Measurements from ENCODE around the gene RASGRP1.
A peak's percentile ranks its signal among the peaks of the same experiment; 100 is the strongest.

The RASGRP1 gene

DNA sequence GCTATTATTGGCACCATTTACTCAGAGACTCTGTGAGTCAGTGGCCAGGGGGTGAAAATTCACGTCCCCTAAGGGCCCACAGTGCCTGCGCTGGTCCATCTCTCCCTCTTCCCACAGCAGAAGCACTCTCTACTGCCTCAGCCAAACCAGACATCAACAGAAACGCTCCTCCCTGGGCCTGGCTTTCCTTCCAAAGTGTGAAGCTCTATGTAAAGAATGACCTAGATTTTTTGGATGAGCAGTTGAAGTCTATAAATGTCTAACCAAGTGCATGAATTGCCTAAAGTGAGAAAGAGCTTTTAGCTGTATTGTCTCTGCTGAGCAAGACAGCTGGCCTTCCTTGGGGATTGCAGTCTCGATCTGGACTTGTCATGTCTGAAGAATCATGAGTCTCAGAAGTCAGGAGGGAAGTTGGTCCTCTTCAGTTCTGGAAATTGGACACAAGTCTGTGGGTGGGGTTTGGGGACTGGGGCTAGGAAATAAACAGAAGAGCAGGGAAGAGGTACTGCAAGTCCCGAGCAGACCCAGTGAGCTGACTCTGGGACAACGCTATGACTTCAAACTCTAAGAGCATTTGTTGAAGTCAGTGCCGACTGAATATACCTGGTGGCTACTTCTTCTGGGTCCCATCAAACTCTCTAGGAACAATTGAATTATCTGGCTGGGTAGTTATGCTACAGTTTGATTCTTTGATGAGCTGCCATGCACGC, 29.0 kb downstream of the RASGRP1 start:
- DNase-seq (ENCODE audit: low spot score): no peak

DNA sequence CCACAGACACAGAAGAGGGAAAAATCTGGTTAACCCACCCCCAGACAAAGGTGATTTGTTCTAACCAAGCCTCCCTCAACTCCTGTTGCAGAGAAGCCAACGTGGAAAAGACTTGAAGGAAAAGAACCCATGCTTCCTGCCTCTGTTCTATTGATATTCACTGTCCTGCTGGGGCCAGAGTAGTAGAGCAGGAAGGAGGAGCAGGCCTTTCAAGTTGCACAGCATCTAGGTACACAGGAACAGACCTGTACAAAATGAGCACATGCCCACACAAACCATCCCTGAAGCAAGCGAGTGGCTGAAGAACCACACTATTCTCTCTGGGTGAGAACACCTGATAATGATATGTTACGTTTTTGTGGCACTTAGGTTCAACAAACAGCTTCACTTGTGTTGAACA, 29.9 kb downstream of the RASGRP1 start:
- DNase-seq (ENCODE audit: low spot score): no peak

DNA sequence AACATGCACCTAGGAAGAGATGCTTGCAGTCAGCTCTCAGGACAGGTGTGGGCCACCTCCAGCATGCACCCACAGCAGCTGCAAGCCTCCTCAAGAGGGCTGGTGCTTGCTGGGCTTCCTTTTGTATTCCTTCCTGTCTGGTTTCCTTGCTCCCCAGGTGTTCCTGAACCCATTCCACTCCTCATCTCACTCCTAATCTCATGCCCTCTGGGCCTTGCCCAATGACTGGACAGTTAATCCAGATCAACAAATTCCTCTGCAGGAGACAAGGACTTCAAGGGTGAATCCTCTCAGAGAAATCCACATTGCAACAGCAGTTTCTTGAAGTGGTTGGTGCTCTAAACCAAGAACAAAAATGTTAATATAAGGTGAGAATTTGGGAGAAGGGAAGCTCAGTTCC, 30.7 kb downstream of the RASGRP1 start:
- no peak for DNase-seq (ENCODE audit: low spot score)

DNA sequence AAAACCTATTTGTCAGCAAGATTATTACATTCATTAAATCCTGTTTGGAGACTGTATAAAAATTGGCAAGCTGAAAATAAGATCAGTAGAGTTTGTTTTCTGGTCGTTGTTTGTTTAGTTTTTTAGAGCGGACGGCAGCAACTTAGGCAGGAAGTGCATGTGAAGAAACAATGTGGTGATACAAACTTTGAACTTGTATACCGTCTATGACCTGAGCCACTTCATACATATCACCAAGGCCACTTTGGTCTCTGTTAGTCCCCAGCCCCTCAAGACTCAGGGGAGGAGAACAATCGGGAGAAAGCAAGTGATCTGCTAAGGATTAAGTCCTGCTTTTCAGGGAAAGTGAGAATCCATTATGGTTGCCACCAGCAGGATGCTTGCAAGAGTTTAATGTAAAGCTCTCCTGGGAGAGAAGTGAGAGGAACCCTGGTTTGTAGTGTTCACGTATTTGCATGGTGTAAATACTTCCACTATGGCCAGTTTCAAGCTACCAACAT, 31.1 kb downstream of the RASGRP1 start:
- DNase-seq (ENCODE audit: low spot score): no peak

DNA sequence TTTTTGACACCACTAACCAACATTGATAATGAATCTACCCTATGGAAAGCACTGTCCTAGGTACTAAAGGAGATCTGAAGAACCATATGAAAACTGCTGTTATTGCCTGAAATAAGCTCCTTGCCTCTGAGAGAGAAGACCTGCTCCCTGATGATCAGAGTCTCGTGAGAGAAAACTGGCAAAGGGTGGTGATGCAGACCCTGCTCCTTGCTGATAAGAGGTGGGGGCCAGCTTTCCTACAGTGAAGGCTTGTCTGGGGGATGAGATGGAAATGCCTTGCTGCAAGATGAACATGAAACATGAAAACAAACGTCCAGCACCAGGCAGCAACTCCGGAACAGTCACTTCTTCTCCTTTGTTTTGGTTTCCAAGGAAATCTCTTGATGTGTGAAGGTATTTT, 31.9 kb downstream of the RASGRP1 start:
- DNase-seq (ENCODE audit: low spot score): no peak

DNA sequence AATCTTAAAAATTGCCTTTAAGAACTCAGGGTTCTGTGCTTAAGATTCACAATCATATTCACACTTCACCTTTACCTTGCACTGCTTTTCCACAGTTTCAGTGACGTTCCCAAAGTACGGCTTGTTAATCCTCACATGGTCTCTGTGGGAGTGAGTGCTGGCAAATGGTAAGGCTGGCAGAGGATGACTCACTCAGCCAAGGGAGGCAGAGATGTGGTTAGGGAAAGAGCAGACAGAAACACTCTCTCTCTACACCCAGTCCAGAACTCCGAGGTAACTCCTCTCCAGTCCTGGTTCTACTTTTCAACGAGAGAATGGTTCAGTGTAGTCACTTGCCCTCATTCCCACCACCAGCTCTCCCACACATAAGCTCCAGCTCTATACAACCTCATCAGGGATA, 33.1 kb downstream of the RASGRP1 start:
- DNase-seq (ENCODE audit: low spot score): peak; percentile 17

DNA sequence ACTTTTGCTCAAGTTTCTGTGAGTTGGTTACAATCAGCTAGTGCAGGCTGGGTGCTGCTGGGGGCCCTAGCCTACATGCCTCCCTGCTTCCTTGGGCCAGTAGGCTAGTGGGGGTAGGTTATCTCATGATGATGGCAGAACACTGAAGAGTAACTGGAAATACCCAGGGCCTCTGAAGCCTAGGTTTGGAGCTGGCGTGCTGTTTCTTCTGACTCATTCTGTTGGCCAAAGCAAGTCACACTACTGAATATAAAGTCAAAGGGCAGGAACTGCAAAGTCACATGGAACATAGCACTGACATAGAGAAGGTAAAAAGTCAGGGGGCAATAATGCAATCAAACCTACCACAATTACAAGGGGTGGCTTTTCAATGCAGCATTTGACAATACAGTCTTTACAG, 34.5 kb downstream of the RASGRP1 start:
- no peak for DNase-seq (ENCODE audit: low spot score)

DNA sequence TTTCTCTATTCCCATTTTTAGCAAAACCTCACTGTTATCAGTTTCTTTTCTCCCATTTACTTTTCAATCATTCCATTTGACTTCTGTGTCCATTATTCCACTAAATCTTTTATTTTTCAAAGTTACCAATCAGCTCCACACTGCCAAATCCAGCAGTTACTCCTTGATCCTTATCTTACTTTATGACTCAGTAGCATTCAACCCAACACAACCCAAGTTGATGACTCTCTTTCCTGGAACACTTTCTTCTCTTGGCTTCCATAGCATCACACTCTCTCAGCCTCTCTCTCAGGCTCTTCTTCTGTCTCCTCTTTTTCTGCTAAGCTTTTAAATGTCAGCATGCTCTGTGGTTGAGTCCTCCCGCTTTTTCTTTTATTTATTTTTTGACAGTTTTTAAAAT, 36.3 kb downstream of the RASGRP1 start:
- peak; percentile 61 for DNase-seq (ENCODE audit: low spot score)

DNA sequence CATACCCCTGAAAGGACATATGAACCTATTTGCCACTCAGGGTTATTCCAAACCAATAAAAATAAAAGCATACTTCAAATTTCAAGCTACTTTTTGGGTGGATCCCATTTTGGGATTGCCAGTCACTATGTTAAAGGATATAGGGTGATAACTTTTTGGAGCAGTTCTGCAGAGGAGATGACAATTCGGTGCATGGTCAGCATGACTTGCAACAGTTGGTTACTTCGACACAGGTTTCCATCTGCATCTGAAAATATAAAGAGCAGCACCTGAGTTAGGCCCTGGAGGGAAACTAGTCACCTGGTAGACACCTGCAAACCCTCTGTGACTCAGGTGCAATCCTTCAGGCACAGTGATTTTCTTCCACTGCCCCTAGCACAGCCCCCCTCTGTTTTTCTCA, 38.5 kb downstream of the RASGRP1 start:
- DNase-seq (ENCODE audit: low spot score): no peak

DNA sequence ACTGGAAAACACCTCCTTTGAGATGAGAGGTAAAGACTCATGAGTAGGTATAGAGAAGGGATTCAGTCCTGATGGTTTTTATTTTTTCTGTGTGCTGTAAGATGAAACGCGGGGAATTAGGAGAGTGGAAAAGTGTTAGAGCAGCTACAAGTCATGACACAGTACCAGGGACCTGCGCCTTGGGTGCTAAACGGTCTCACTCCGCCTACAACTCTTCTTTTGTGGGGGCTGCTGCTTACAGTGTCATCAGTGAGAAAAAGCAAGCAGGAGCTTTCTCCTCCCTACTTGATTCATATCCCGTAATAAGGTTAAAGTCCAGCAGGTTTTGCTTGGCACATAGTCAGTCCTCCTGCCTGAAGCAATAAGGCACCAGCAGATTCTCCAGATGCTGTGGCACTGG, 39.1 kb downstream of the RASGRP1 start:
- no peak for DNase-seq (ENCODE audit: low spot score)

DNA sequence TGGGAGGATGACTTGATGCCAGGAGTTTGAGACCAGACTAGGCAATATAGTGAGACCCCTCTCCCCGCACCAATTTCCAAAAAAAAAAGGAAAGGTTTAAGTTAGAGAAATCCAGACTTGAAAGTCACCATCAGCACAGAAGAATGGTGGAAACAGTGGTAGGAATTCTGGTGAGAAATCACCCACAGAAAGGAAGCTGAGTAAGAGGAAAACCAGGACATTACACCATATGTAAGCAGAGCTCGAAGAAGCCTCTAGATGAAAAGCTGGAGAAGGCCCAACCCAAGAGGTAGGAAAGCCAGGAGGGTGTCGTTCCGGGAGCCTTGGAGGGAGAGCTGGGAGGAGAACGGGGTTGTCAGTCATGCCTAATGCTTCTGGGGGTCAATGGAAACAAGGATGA, 40.5 kb downstream of the RASGRP1 start:
- DNase-seq (ENCODE audit: low spot score): no peak

DNA sequence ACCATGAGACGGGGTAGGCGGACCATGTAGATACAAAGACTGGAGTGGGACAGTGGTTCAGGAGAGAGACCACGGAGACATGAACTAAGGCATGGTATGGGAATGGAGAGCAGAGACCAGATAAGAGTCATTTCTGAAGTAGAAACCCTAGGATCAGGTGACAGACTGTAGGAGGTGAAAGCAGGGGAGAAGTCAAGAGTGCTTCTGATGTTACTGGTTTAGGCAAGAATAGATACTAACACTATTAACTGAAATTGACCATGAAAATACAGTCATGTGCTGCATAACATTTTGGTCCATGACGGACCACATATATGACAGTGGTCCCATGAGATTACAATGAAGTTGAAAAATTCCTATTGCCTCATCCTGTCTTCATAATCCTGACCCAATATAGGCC, 41.7 kb downstream of the RASGRP1 start:
- no peak for DNase-seq (ENCODE audit: low spot score)

DNA sequence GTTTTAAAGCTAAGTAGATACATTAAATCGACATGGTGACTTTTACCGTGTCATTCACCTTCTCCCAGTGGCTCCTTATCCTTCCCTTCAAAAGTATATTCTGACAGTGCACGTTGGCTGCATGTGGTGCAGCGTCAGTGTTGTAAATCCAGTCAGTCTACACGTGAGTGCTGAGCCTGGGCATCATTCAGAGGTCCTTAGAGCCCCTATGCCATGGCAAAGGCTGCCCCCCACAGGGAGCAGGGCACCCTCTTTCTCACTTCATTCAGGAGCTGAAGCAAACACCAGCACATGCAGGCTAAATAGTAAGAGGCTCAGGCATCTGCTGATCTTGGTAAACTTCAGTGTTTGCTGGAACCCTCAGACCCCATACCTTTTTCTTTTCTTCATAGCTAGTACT, 43.3 kb downstream of the RASGRP1 start:
- DNase-seq (ENCODE audit: low spot score): no peak

DNA sequence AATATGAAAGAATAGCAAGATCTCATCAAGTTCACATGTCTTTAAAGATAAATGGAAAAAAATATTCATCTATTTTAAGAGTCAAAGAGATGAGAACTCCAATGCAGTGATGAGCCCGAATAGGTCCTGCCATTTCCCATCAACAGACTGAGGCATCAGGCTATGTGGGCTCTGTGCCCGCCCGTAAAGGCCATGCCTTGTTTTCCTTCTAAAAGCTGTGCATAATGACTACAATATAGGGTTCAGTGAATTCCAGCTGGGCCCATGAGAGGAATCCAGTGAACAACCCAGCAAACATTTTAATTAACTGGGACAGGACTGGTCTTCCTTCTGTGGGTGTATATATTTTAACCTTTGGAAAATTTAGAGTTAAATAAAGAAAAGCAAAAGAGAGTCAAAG, 44.6 kb downstream of the RASGRP1 start:
- DNase-seq (ENCODE audit: low spot score): no peak

DNA sequence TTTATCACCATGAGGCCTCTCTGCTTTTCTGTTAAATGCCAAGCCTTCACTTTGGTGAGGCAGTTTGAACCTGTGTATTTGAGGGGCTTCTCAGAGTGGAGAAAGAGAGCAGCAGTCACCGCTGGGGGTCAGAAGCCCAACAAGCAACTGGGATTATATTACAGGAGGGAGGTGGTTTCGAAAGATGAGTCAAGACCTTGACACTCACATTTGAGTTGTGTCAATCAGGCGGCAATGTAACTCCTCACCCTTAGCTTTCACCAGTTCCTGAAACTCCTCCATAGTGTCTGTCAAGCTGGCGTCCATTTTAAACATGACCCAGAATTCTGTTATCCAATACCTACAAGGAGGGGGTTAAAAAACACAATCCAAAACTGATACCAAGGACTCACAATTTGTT, 46.5 kb downstream of the RASGRP1 start:
- DNase-seq (ENCODE audit: low spot score): no peak

DNA sequence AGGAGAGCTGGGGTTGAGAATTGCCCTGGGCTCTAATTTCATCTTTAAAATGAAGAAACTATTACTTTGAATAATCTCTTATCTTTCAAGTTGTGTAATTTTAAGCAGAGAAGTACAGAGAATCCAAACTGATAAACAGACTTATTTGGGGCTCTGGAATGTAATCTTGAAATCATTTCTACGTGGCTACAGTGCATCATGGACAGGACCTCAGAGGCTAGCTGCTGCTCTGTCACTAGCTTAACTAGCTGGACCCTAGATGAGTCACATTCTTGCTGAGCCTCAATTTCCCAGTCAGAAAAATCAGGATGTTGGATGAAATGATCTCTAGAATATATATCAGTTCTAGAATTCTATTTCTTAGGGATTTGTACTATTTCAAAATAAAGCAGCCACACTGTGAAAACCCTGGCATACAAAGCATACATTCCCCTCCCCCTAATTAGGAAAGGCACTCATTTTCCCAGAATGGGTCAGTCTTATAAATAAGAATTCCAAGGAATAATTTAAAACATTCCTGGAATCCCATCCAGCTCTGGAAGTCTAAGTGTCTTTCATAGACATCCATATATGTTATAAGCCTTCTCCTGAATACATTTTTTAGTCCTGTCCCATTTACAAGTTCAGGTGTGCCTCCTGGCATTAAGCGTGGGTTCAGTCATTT, 47.2 kb downstream of the RASGRP1 start:
- no peak for DNase-seq (ENCODE audit: low spot score)

DNA sequence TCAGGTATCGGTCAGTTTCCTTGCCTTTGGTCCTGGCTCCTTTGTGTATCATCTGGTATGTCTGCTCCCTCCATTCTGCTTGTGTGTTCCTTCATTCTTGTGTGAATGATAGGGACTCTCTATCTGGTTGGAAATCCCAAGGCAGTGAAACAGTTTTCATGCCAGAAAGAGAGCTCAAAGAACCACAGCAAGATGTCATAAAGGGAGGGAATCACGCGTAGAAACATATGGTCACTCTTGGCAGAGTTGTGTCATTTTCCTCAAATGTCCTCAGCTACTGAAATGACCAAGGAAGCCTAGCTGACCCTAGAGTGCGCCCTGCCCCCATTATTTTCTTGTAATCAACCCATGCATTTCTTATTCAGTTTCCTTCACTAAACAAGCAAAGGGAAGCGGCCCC, 48.0 kb downstream of the RASGRP1 start:
- no peak for DNase-seq (ENCODE audit: low spot score)

DNA sequence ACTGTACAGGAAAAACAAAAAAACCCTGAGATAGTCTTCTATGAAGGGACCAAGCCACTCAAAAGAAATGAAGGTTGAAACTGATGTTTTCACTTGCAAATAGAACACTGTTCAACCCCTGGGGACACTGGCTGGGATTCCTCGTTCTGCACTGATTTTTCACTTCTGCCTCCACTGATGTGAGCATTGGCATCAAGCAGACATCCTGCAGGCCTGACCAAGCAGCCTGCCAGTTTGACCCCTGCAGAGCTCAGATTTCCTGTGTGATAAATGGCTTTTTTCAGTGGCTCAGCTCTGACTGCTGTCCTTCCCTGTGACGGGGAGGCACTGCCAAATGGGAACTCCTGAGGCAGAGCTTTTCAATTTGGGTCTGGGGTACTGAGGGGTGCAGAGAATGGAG, 50.0 kb downstream of the RASGRP1 start:
- DNase-seq (ENCODE audit: low spot score): no peak

DNA sequence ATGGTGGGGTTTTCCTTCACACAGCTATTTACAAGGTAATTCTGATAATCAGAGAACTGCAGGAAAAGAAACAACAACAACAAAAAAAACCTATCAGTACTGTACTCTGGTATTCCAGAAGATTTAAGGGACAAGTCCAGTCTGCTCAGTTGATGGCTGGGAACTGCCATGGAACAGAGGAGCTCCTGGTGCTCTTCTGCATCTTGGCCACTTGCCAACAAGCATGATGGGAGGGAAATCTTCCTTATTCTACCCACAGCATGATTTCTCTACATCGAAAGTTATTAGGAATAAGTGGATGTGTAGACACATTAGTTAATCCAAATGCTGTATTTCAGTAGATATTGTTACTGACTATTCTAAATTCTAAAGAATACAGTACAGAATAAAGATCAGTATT, 51.7 kb downstream of the RASGRP1 start:
- DNase-seq (ENCODE audit: low spot score): no peak

DNA sequence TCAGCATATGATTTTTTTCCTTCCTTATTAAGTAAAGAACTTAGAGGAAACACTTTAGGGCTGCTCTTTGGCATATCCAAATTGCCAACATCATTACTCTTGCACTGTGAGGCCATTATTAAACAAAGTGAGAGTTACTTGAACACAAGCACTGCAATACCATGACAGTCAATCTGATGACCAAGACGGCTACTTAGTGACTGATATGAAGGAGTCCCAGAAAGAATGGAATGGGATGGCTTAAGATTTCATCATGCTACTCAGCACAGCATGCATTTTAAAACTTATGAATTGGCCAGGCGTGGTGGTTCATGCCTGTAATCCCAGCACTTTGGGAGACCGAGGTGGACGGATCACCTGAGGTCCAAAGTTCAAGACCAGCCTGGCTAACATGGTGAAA, 55.5 kb downstream of the RASGRP1 start:
- DNase-seq (ENCODE audit: low spot score): no peak

DNA sequence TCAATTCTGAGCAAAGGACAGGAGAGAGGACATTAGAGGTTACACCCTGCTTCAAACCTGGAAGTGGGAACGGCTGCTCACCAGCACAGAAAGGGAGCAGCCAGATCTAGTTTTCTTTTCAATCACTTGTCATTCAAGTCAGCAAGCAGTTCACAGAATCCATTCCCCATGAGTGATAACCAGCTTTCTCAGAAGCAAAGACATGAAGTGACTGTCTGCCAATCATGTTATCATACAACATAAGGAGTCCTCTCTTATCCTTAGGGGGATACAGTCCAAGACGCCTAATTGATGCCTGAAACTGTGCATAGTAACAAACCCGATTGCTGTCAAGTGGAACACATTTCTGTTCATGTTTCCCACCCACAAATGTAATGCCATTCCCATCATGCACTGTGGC, 56.0 kb downstream of the RASGRP1 start:
- no peak for DNase-seq (ENCODE audit: low spot score)

DNA sequence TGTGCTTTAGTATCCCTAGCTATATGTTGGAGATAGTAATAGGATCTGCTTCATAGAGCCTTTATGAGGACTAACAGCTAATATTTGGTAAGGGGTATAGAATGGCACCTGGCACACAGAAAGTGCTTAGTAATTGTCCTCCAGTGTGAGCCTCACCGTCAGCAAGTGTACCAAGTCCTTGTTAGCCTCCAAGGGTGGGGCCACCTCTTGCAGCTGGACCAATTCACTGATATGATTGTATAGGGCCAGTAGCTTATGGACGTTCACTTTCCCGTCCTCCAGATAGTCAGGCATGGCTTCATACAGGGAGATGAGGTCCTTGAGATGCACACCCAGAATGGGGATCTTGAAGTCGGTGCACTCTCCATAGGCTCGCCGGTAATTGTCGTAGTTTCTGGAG, 57.0 kb downstream of the RASGRP1 start:
- no peak for DNase-seq (ENCODE audit: low spot score)

DNA sequence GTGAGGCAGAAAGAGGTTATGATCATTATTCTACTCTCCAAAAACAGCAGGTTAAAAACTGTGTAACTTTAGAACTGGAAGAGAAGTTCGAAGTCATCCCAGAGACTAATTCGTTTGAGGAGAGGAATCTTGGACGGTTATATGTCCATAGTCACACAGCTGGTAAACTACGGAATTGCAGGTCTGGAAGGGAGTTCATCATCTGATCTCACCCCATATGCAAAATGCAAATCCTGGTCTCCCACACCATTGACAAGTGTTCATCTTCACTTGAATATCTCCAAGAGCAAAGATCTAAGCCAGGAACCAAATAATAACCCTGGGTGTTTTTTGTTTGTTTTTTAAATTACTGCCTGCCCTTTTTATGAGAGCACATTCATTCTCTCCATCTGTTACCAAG, 57.6 kb downstream of the RASGRP1 start:
- no peak for DNase-seq (ENCODE audit: low spot score)
